ENCODE results near the gene VAT1L.

DNA sequence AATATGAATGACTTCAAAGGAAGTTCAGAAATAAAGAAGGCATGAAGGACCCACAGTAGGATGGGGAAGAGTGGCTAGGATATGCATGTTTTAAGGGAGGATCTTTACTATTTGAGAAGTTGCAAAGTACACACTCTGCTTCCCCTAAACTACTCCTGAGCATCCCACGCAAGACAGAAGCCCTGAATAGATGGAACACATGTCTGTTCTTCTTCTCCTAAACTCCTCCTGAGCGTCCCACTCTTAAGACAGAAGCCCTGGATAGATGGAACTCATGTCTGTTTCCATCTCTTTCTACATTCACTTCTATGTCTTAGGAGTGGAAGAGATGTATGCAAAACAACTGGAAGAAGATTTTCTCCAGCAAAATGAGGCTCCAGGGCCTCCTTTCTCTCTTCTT is 88.4 kb downstream of the VAT1L start:
- TF ChIP-seq PAX5 (IDR thresholded peaks at IDR 0.05; ENCODE audit: insufficient read depth, low read length, severe bottlenecking): no peak
- no peak for TF ChIP-seq POLR2A (IDR thresholded peaks at IDR 0.05; ENCODE audit: low read depth, low read length)
- no peak for TF ChIP-seq POLR2AphosphoS5 (IDR thresholded peaks at IDR 0.05; ENCODE audit: low read depth, low read length)
- TF ChIP-seq TAF1 (IDR thresholded peaks at IDR 0.05; ENCODE audit: low read depth, low read length): no peak

All from GM12891 (cell line).